ENCODE measurements around the gene SLC35E1.

The SLC35E1 gene

DNA sequence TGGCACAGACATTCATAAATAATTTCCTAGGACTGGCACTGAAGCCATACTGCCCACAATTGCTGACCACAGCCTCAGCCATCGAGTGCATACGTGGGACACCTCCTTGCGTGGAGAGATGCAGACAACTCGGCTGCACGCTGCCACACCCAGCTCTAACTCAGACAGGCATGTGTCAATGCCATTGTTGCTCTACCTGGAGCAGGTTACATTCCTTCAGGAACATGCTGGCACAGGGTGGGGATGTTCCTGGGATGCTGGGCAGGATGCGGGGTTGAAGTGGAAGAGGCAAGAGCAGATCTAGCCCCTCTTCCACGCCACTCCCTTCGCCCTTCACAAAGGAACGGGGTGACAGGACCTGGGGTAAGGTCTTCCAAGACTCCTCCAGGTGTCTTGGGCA lies 24.2 kb upstream of the SLC35E1 start:
- no peak for DNase-seq

DNA sequence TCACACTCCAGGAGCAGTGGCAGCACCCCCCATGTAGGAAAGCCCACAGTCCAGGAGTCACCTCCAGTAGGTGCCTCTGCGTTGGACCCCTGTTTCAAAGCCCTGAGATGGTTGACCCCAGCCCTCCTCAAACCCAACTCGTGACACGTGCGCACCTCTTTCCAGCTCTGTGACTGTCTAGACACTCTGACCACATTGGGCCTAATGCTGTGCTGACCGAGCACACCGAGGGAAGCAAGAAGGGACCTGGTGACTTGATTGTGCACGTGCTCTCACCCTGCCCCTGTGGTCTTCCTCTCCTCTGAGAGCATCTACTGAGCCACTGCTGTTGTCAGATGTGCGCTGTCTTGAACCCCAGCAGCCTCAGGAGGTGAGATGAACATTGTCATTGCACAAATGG lies 22.9 kb upstream of the SLC35E1 start:
- no peak for DNase-seq

DNA sequence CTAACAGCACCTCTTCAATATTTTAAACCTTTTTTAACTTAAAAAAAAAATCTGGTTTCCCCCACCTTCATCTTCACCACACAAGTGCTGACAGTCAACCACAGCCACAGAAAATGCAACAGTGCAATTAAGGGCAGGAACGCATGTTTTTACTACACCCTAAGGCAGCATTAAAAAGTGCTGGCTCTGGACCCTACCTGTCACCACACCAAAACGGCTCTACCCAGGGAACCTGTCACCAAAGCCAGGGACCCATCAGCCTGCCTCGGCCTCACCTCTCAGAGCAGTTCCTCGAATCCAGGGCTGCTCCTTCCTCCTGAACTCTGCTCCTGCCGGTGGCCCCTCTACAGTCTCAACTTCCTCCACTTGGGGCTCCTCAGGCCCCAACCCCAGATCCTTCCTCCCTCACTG lies 22.5 kb upstream of the SLC35E1 start:
- DNase-seq, result peak; percentile 44

DNA sequence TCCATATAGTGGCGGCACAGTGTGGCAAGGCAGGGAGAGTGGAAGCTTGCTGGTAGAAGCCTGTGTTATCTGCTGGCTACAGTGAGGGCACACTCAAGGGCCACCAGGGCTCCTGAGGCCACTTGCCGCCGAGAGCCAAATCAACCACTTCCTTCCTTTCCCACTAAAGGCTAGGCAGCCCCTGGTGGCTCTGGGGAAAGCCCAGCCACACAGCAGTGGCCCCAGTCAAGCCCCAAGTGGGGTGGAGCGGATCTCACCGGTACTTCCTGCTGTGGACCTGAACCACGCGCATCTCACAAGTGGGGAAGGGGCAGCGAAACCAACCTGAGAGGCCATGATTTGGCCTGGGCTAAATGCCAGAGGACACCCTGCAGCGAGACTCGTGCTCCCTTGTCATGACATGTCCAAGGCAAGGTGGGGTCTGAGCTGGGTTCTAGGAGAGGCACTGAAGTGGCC lies 21.9 kb upstream of the SLC35E1 start:
- DNase-seq, result peak; percentile 62

DNA sequence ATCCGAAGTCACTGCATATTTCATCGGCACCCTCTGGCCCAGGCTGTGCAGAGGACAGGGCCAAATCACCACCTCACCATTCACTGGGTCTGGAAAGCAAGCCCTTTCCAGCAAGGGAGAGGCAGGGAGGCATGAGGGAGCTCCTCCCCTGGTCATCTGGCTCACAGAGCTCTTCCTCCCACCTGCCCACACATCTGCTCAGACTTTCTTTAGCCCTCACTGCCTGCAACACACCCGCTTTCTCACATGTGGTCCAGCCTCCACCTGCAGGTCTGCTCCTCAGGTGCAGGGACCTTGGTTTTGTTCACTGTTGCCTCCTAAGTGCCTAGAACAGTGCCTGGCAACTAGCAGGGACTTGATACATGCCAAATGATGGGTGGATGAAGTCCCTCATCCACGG lies 21.0 kb upstream of the SLC35E1 start:
- DNase-seq, result no peak

DNA sequence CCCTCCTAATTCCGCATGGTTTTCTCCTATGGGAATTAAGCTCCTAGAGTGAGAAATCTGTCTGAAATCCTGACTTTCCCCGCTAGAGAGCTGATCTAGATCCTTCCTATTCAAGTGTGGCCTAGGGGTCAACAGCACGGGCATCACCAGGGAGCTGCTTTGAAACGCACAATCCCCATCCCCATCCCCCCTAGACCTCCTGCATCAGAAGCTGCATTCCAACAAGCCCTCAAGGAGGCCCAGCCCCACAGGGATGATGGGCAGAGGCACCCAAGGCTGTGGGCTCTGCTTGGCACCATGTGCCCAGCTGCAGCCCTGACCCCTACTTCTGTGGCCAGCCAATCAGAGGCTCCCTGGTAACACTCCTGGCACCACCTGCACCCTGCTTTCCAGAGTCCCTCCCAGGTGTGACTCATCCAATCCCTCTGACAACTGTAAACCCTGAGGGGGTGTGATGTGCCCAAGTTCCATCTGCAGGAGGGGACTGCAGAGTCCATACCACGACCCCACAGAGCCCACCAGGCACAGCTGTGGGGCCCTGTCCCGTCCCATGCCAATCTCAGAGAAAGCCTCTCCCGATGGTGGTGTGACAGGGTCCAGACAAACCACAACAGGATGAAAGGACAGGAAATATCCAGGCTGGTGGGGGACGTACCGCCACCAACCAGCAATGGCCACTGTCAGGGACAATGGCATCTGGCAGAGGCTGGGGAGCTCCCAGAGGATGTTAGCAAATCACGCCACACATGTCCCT lies 19.8 kb upstream of the SLC35E1 start:
- DNase-seq, result no peak

DNA sequence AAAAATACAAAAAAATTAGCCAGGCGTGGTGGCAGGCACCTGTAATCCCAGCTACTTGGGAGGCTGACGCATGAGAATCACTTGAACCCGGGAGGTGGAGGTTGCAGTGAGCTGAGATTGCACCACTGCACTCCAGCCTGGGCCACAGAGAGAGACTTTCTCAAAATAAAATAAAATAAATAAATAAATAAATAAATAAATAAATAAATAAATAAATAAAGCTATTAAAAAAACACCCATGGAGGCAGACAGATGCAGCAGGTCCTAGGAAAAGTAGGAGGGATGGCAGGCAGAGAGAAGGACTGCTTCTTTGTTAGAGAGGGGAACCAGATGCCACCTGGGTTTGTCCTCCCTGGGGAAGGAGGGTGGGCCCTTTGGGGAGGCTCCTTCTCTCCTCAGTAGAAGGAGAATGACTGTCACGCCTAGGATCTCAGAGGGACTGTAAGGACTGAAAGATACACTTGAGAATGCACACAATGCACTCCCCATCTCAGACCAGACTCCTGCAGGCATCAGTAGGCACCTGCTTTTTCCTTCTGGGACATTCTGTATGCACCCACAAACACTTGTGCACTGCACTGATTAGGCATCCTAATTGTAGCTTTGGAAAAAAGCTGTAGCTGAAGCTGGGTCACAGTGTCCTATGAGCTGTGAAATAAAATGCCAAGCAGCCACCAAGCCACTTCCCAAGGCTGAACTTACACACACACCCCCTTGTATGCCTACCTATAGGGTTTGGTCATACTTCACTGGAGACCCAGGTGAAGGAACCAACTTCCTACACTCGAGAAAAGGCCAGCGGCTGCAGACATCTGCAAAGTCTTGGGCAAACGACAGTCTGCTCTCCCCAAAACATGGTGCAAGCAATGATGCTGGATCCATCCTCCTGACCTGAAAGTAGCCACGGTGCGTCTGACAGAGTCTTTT lies 18.9 kb upstream of the SLC35E1 start:
- no peak for DNase-seq

DNA sequence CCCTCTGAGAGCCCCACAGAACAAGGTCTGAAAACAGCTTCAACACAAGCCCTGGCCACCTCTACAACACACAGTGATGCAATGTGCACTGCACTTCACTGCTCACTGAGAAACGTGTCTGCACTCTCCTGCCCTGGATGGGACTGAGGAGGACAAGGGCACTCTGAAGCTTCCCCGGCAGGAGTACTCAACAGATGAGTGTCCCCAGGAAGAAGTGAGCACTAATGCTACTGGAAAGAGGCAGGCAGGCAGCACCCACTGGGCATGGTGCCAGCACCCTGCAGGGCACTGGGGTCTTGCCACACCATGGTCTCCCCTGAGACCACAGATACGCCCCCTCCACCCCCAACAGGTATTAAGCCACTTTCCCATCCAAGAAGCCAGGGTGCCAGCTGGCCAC lies 17.7 kb upstream of the SLC35E1 start:
- DNase-seq, result no peak

DNA sequence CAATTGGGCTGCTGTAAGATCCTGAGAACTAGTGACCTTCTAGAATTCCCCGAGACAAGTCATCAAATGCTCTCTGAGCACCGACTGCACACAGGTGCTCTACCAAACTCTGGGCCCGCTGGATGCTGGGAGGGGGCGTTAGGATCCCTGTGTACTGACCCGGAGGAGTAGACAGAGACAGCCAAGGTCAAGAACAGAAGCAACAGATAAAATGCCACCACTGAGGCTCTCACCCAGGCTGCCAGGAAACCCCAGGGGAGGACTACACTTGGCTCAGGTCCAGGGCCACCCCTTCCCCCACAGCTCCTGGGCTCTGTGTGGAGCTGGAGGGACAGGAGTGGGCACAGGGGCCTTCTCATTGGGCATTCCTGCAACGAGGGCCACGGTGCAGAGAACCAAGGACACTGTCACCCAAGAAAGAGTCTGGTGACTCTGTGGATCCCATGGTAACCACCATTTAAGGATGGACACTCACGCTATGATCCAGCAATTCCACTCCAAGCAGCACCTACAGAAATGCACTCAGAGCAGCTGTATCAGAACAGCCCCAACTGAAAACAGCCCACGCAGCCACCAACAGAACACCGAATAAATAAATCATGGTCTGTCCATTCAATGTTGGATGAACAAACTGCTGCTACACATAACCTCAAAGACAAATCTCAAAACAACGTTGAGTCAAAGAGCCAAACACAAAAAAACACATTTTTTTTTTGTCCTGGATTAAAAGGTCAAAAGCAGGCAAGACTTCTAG lies 16.8 kb upstream of the SLC35E1 start:
- no peak for DNase-seq

DNA sequence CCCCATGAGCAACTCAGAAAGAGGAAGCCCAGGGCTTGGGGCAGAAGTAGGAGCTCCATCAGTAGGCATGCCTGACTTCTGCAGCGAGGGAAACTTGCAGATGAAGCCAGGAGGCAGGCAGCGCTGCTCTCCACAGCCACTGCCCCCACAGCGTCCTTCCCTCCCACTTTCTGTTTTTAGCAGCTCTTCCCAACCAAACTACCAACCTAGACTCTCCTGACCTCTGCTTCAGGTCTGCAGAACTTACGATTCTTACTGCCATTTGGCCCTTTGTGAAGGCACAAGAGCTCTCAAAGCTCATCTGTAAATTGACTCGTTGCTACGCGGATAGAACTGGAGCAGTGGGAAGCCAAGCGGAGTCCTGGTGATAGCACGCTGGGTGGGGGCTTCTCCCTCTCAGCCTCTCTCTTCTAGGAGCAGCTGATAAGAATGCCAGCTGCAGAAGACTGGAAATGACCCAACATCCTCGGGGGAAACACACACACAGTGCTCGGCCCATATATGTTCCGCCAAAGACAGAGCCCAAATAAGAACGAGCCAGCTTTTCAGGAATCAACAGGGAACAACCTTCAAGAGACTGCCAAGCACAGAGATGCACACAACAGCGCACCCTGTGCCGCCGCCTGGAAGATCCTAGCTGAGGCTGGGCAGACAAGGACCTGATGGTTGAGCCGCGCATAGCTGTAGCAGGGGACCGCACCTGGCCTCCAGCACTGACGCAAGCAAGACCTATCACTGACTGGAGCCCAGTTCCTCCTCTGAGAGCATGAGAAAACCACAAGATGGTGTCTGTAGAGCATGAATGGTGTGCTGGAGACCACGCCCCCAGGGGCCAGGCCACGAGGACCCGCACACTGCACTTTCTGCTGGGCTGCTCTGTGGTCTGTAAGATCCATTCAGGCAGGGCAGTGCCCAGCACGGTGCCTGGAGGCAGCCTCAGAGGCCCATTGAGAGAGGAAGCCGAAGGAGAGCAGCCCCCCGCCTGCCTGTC lies 15.9 kb upstream of the SLC35E1 start:
- peak; percentile 77 for DNase-seq

DNA sequence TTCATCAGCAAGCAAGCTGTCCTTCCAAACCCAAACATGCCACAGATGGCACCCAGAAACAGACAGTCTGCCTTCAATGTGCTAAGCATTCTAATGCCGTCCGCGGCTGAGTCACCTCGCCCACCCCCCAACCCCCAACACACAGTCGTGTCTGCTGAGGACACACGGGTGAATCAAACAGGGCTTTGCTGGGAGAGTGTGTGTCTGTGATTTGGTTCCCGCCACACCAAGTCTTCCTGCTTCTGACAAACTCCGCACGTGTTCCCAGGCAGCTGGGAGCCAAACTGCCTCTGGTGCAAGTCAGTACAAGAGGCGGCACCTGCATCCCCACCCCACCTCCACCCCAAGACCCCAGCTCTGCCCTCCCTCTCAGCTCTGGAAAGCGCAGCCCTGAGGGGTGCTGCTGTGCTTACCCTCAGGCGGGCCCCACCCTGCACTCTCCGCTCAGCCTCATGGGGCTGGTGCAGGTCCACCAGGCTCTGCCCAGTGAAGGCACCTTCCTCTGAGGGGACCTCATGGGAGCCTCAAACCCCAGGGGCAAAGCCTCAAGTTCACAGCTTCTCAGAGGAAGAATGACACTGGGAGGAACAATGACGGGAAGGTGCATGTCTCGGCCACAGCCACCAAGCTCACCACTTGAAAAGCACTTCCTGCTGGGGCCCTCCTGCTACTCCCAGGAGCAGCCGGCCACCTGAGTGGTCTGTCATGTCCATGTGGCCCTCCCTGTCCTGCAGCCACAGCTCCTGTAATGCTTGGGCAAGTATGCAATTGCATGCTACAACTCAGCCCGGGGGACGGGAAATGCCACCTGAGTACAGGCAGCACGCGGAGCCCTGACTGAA lies 15.0 kb upstream of the SLC35E1 start:
- DNase-seq, result peak; percentile 65

DNA sequence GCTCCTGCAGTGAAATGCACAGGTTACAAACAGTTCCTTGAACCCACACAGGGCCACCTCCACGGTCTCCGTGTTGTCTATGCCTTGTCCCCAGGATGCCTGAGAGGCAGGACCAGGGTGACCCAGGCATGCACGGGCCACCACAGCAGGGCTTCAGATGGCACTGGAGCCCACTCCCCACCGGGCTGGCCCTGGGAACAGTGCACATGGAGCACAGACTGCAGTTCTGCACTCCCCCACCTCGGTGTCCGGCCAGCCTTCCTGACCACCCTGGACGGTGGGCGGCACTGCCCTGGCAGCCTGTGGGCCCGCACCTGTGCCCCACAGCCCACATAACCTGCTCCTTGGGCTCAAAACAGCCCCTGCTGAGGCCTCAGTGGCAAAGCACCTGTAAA lies 14.3 kb upstream of the SLC35E1 start:
- no peak for DNase-seq

DNA sequence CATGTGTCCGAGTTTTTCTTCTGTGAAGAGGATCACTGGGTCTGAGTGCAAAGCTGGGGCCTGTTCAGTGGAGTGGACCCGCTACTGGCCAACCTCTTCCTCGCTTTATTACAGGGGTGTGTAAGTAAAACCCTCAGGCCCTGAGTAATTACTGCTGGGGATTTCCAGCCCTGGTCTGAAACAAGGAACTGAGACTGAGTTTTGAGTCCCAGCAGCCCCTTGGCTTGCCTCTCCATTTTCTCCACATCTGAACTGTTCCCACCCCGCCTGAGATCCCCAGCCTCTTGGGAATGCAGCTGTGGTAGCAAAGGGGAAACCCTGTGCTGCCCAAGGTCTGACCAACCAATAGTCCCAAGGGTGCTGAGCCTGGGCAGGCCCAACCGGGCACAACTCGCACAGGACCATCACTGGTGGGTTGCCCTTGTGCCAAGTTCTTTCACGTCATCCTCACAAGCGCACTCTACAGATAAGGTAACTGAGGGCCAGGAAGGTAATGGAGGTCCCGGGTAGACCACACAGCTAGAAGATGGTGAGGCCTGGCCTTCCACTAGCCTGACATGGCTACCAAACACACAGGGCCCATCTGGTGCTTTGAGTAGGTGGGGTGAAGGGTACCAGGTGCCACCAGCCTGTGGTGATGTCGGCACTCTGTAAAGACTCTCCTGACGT lies 13.7 kb upstream of the SLC35E1 start:
- DNase-seq, result peak; percentile 60

DNA sequence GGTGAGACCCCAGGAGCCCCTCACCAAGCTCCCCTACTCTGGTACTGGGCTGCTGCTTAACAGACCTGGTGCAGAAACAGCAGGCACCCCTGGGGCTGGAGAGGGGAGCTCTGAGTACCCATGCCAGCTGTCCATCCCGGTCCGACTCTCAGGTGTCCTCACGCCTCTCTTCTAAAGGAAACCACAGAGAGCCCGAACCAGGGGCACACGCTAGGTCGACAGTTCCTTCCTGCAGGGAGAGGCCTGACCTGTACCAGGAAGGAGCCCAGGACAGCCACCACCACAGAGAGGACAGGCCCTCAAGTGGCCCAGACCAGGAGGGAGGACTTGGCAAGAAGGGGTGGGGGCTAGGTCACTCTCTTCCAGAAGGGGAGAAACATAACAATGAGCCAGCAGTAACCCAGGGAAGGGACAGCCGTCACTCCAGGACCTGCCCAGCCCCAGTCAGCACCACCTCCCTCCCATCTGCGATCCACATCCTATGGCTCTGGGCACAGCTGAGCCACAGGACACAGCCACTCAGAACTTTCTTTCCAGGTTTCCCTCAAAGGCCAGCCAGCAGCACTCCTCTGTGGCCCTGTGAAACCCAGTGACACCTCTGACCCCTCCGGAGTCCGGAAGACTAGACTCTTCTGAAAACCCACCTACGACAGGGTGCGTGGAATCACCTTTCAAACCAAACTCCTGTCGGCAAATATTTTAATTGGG lies 13.0 kb upstream of the SLC35E1 start:
- DNase-seq, result no peak

DNA sequence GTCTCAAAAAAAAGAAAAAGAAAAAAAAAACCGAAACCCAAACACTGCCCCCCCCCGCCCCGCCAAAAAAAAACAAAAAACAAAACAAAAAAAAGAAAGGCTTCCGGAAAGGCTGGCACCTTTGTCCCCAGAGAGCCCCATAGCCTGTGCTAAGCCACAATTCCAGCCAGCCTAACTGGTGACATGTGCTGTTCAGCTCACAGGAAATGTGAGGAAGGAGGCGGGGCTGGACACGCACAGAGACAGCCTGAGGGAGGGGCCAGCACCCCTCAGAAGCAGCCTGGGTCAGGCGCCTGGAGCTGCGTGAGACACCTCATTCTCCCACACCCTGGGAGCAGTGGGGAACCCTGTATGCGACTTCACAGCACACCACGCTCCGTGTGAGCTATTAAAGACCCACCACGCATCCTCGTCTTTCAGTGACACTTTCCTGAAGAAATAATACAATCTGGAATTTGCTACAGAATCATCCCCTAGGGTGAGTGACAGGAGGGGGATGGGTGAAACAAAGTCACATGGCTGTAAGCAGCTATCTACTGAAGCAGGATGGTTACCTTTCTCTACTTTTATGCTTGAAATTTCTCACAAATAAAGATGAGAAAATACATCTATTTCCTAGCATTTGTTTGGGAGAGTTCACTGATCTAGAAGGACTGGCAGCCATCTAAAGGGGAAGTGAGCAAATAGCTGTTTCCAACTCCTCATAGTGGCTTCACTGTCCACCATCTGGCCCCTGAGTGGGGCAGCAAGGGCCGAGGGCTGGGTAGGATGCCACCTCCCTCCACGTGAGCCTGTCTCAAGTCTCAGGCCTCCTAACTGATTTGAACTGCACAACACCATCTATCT lies 12.3 kb upstream of the SLC35E1 start:
- DNase-seq, result peak; percentile 90

DNA sequence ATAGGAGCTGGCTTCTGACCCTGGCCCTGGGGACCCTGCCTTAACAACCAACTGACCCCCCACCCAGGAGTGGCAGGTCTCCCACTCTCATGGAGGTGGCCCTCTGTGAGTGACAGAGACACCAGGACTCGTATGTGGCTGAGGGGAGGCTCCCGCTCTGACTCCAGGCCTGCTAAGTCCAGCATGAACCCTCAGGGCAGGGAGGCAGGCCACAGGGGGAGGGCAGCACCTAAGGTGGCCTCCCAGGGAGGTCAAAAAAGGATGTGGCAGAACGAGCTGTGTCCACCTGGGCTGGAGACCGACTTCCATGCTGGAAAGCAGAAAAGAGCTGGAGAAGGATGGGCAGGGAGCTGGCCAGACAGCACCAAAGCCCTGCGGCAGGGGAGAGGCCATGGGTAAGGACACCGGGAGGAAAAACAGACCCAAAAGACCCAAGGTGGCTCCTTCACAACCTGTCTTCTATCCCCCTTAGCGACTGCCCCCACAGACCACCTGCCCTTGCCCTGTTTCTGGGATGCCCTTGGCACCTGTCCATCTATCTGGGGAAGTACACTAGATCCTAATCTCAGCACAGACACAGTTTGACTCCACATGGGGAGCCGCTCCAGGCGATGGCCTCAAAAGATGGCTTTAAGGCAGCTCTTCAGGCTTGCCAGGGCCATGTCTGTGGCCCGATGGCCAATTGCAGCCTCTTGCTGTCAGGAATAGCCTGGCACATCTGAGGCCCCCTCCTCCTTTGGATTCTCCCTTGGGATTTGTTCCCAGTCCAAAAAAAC lies 10.5 kb upstream of the SLC35E1 start:
- no peak for DNase-seq

DNA sequence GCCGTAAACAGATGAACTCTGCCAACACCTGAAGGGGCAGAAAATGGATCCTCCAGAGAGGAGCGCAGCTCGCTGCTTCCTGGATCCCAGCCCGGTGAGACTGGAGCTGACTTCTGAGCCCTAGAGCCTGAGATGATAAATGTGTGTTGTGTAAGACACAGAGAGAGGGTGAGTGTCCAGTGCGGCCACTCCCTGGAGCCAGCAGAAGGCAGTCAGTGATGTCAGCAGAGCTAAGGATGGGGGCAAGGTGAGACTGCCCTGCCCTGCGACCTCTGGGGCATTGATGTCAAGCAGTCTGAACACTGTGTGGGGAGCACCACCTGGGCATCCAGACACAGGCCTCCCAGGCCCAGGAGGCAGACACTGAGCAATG lies 9.7 kb upstream of the SLC35E1 start:
- no peak for DNase-seq
